Activated naive CD4-positive, alpha-beta T cell treated with anti-CD3 and anti-CD28 coated beads for 36 hours (primary cell): ENCODE results near the gene EGFR. TPM values are rescaled to one million over a fixed set of nuclear protein-coding genes. Genes with fewer than 3 reads are reported as not detected.

Experiments used
- CTCF ChIA-PET: fragments of 350-600 bp; sonication (Branson Sonifier 250); formaldehyde crosslinking; loops from one replicate; lab custom pipeline; 2021; ENCODE audit warnings: antibody characterized with exemption; lab: Charles Lee
- DNase-seq: peaks from one replicate; pipeline ENCODE4 v3.0.0-alpha.2; 2020
- H3K27ac Mint-ChIP-seq: one replicate; pipeline ENCODE4 v1.8.0; 2021; ENCODE audit warnings: mild to moderate bottlenecking, mixed read lengths
- H3K27me3 Mint-ChIP-seq: one replicate; pipeline ENCODE4 v1.8.0; 2021; ENCODE audit warnings: low read depth, mixed read lengths
- H3K36me3 Mint-ChIP-seq: one replicate; pipeline ENCODE4 v1.8.0; 2021; ENCODE audit warnings: low read depth, mixed read lengths
- H3K4me1 Mint-ChIP-seq: one replicate; pipeline ENCODE4 v1.8.0; 2021; ENCODE audit warnings: low read depth, mixed read lengths
- H3K4me3 Mint-ChIP-seq: one replicate; pipeline ENCODE4 v1.8.0; 2021; ENCODE audit warnings: mild to moderate bottlenecking, moderate library complexity, mixed read lengths
- H3K9me3 Mint-ChIP-seq: one replicate; pipeline ENCODE4 v1.8.0; 2021; ENCODE audit warnings: mixed read lengths
- intact Hi-C: fragments of 100-400 bp; cut with micrococcal nuclease; formaldehyde crosslinking; loops from one replicate; pipeline ENCODE4 v1.15.1; 2023
- total RNA-seq, 2 experiments: library from RNA; stranded (reverse); gene quantifications; one replicate each; pipeline ENCODE4 v1.2.3, GENCODE V29; 2021

The EGFR gene
- total RNA-seq, result not detected

GRCh38 chr7:55018361-55019190, at the start of gene EGFR:
Gene EGFR, plus strand, starts transcription at chr7:55019017. Its CDS starts 261 bp downstream, at chr7:55019278.
- peaks cover 53% of the 10 kb centered on the region for H3K27me3 Mint-ChIP-seq
- intact Hi-C loops, result no loop called here
- DNase-seq, result no peak
- no peaks in the 10 kb centered on the region for H3K4me1 Mint-ChIP-seq
- no peaks in the 10 kb centered on the region for H3K36me3 Mint-ChIP-seq
- H3K27ac Mint-ChIP-seq, result no peak within 1 kb of the TSS
- CTCF ChIA-PET, result no interaction called here
- no peak within 1 kb of the TSS for H3K4me3 Mint-ChIP-seq
- H3K9me3 Mint-ChIP-seq, result peaks cover 2% of the 10 kb centered on the region

DNA sequence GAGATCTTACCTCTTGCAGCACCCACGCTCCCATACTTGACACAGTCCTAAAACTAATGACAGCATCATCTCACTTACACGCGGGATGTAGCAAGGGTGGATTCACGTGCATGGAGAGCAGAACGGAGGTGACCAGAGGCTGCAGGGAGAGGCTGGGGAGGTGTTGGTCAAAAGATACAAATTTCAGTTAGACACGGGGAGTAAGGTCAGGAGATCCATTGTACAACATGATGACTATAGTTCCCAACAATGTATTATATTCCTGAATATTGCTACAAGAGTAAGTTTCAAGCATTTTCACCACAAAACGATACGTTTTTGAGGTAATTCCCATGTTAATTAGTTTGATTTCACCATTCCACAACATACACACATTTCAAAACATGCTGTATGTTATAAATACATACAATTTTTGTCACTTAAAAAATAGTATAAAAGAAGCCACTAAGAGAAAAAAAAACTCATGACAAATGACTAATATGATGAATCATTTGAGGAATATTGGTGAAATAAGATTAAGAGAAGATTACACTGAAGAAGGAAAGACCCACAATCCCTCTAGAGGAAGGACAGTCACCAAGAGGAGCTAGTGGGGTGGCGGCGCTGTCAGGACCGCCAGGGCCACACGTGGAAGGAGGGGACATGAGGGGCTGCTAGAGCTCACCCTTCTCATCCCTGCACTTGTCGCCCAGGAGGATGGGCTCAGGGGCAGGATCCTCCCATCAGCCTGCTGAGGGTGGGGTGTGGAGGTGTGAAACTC, 49.4 kb upstream of the EGFR start:
- CTCF ChIA-PET, result no interaction called here
- peaks cover 2% of the 10 kb centered on the region for H3K9me3 Mint-ChIP-seq
- H3K27me3 Mint-ChIP-seq, result peaks cover 4% of the 10 kb centered on the region
- no peak overlapping the region for H3K4me3 Mint-ChIP-seq
- H3K36me3 Mint-ChIP-seq, result no peaks in the 10 kb centered on the region
- intact Hi-C loops, result no loop called here
- DNase-seq, result no peak
- H3K27ac Mint-ChIP-seq, result no peak overlapping the region
- no peaks in the 10 kb centered on the region for H3K4me1 Mint-ChIP-seq

GRCh38 chr7:54972733-54973294, 46.0 kb upstream of the EGFR start:
- peaks cover 2% of the 10 kb centered on the region for H3K9me3 Mint-ChIP-seq
- peaks cover 4% of the 10 kb centered on the region for H3K27me3 Mint-ChIP-seq
- H3K4me3 Mint-ChIP-seq, result no peak overlapping the region
- intact Hi-C loops, result no loop called here
- no peak for DNase-seq
- H3K27ac Mint-ChIP-seq, result no peak overlapping the region
- CTCF ChIA-PET, result no interaction called here
- no peaks in the 10 kb centered on the region for H3K4me1 Mint-ChIP-seq
- H3K36me3 Mint-ChIP-seq, result no peaks in the 10 kb centered on the region

DNA sequence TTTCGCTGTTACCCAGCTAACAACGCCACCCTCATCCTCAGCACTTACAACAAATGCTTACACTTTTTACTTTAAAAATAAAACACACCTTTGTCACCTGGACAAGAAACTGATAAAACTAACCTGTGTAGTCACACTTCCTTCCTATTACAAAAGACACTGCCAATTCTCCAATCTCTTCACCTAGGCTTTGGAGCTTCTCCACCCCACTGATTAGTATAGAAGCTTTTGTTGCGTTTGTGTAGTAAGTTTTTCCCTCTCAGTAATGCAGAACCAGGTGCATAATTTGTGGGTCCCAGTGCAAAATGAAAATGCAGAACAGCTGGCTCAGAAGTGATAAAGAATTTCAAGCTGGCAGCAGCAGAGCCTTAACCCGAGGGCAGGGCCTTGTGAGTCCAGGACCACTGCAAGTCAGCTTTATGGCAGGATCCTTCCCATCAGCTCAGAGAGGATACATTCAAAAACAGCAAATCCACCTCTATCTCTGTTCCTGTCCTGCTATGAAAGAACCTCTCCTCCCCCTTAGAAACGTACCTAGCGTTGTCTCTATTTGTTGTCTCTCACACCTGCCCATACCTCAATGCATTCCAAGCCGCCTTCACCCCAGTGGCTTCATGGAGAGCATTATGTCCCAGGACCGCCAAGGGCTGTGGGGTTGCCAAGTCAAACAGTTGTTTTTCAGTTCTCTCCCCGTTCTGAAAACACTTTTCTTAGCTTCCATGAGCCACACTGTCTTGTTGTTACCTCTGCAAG, 40.3 kb upstream of the EGFR start:
- Mint-ChIP-seq H3K4me1 (no peaks in the 10 kb centered on the region), H3K4me3 (no peak overlapping the region), H3K27ac (no peak overlapping the region), H3K27me3 (no peaks in the 10 kb centered on the region), H3K9me3 (no peaks in the 10 kb centered on the region), H3K36me3 (no peaks in the 10 kb centered on the region)
- no peak for DNase-seq
- intact Hi-C loops, result no loop called here
- CTCF ChIA-PET, result no interaction called here

- Mint-ChIP-seq H3K9me3 (no peaks in the 10 kb centered on the region), H3K4me3 (no peak overlapping the region), H3K36me3 (no peaks in the 10 kb centered on the region), H3K27ac (no peak overlapping the region), H3K27me3 (peaks cover 10% of the 10 kb centered on the region), H3K4me1 (no peaks in the 10 kb centered on the region)
- intact Hi-C loops, result no loop called here
- DNase-seq, result no peak
- CTCF ChIA-PET, result interaction anchor here (0.5 to 1.2 kb wide), 2 partner anchors 51 to 274 kb away, joined by 3 read pairs; no protein-coding TSS in a partner anchor
Observed at GRCh38 chr7:54980521-54980920, 38.3 kb upstream of the EGFR start.

DNA sequence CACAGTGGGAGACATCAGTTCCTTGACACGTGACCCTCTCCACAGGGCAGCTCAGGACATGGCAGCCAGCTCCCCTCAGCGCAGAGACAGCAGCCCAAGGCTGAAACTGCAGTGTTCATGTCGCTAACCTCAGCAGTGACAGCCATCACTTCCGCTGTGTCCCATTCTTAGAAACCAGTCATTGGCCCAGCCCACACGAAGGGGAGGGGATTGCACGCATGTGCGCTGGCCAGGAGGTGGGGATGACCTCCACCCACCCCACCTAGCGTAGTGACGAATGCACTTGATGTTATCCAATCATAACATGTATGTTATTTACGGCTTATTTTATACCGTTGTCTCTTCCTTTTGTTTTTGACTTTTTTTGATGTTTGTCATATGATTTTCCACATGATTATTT, 36.9 kb upstream of the EGFR start:
- Mint-ChIP-seq H3K4me3 (no peak overlapping the region), H3K4me1 (no peaks in the 10 kb centered on the region), H3K9me3 (no peaks in the 10 kb centered on the region), H3K27me3 (peaks cover 10% of the 10 kb centered on the region), H3K36me3 (no peaks in the 10 kb centered on the region), H3K27ac (no peak overlapping the region)
- CTCF ChIA-PET, result no interaction called here
- no peak for DNase-seq
- intact Hi-C loops, result no loop called here

- H3K36me3 Mint-ChIP-seq, result no peaks in the 10 kb centered on the region
- peaks cover 11% of the 10 kb centered on the region for H3K27me3 Mint-ChIP-seq
- no peak overlapping the region for H3K27ac Mint-ChIP-seq
- CTCF ChIA-PET, result no interaction called here
- no peaks in the 10 kb centered on the region for H3K9me3 Mint-ChIP-seq
- no peak for DNase-seq
- no peaks in the 10 kb centered on the region for H3K4me1 Mint-ChIP-seq
- intact Hi-C loops, result no loop called here
- H3K4me3 Mint-ChIP-seq, result no peak overlapping the region
Observed at GRCh38 chr7:54985426-54986330, 33.1 kb upstream of the EGFR start.

- Mint-ChIP-seq H3K9me3 (no peaks in the 10 kb centered on the region), H3K27me3 (peaks cover 17% of the 10 kb centered on the region), H3K36me3 (no peaks in the 10 kb centered on the region), H3K4me1 (no peaks in the 10 kb centered on the region), H3K27ac (no peak overlapping the region), H3K4me3 (no peak overlapping the region)
- no peak for DNase-seq
- intact Hi-C loops, result no loop called here
- CTCF ChIA-PET, result no interaction called here
Observed at GRCh38 chr7:54986716-54987115, 32.1 kb upstream of the EGFR start.

DNA sequence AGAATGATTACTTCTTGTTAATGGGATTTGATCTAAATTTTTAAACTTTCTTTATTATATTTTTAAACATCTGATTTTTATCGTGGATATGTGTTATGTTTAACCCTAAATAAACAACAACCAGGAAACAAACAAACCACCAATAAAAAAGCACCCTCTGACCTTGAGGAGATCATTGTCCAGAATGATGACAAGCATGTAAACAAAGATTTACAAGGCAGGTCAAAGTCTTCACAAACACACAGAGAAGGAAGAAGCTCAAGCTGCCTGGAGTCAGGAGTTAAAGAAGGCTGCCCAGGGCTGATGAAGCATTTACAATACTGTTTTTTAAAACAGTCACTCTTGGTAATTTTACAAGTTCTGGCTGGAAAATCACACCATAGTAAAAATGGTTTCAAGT, 31.0 kb upstream of the EGFR start:
- H3K36me3 Mint-ChIP-seq, result no peaks in the 10 kb centered on the region
- H3K4me1 Mint-ChIP-seq, result no peaks in the 10 kb centered on the region
- H3K27me3 Mint-ChIP-seq, result peaks cover 17% of the 10 kb centered on the region
- no peak overlapping the region for H3K4me3 Mint-ChIP-seq
- no peaks in the 10 kb centered on the region for H3K9me3 Mint-ChIP-seq
- CTCF ChIA-PET, result no interaction called here
- H3K27ac Mint-ChIP-seq, result no peak overlapping the region
- intact Hi-C loops, result no loop called here
- no peak for DNase-seq

- intact Hi-C loops, result no loop called here
- H3K27me3 Mint-ChIP-seq, result peaks cover 17% of the 10 kb centered on the region
- H3K4me1 Mint-ChIP-seq, result no peaks in the 10 kb centered on the region
- CTCF ChIA-PET, result no interaction called here
- no peak for DNase-seq
- H3K36me3 Mint-ChIP-seq, result no peaks in the 10 kb centered on the region
- no peak overlapping the region for H3K4me3 Mint-ChIP-seq
- H3K9me3 Mint-ChIP-seq, result no peaks in the 10 kb centered on the region
- H3K27ac Mint-ChIP-seq, result no peak overlapping the region
Observed at GRCh38 chr7:54988516-54988915, 30.3 kb upstream of the EGFR start.

GRCh38 chr7:54989453-54990225, 29.2 kb upstream of the EGFR start:
- peaks cover 13% of the 10 kb centered on the region for H3K27me3 Mint-ChIP-seq
- peaks cover 1% of the 10 kb centered on the region for H3K4me1 Mint-ChIP-seq
- intact Hi-C loops, result loop anchor here (10.0 kb wide), 1 partner anchor 585 kb away; the partner anchor contains the start of gene VOPP1
- no peaks in the 10 kb centered on the region for H3K9me3 Mint-ChIP-seq
- H3K36me3 Mint-ChIP-seq, result no peaks in the 10 kb centered on the region
- no peak overlapping the region for H3K27ac Mint-ChIP-seq
- CTCF ChIA-PET, result no interaction called here
- no peak for DNase-seq
- no peak overlapping the region for H3K4me3 Mint-ChIP-seq
